ENCODE results near the gene SETX. TPM values are rescaled to one million over a fixed set of nuclear protein-coding genes. Genes with fewer than 3 reads are reported as not detected.
"Not testable (repeated sequence)": the region's sequence is repeated elsewhere in the genome, so short reads cannot be mapped to it uniquely, and the experiment has no call there.

SETX gene
- total RNA-seq, 1 experiment from 2014 or later: 22.2 TPM

DNA sequence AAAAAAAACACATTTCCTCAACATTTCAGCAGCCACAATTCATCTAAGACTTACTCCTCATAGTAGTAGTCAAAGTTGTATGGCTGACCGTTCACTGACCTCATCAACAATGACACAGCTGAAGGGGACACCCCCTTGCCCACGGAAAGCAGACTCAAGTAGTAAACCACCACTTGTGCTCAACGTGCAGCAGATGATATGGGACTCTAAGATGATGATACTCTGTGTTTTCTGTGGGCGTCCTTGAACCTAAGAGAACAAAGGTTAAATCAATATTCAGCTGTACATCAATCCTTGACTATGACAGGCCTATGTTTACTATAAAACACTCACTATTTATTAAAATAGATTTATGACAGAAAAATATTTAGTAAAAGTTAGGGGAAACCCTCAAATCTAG is 71.6 kb downstream of the SETX start:
- no peaks in the 10 kb centered on the region for H3K27me3 ChIP-seq (ENCODE audit: control insufficient read depth, insufficient read depth, low read length)
- peaks cover 27% of the 10 kb centered on the region for H3K36me3 ChIP-seq (replicated peaks; ENCODE audit: control insufficient read depth, insufficient read depth, low read length)
- no peak for DNase-seq
- no peak overlapping the region for H3K4me3 ChIP-seq (ENCODE audit: insufficient read depth, low read depth, low read length)

DNA sequence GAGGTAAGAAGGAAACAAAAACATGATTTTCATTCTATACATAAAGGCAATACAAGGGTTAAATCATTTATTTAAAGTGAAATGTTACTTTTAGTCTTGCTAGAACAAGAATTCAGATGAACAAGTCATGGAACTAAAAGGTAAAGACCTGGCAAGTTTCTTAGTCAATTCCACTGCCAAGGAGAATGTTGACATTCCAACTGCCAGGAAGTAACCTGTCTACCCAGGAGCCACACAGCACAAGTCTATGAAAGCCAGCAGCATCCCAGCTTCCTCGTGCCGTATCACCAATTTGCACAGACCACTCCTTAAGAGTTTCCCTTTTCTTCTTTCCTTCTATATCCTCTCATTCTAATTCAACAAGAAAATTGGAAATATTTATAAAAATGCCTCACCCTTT is 79.9 kb downstream of the SETX start:
- H3K36me3 ChIP-seq (replicated peaks; ENCODE audit: control insufficient read depth, insufficient read depth, low read length): peaks cover 34% of the 10 kb centered on the region
- H3K4me3 ChIP-seq (ENCODE audit: insufficient read depth, low read depth, low read length): no peak overlapping the region
- DNase-seq: no peak
- H3K27me3 ChIP-seq (ENCODE audit: control insufficient read depth, insufficient read depth, low read length): no peaks in the 10 kb centered on the region

DNA sequence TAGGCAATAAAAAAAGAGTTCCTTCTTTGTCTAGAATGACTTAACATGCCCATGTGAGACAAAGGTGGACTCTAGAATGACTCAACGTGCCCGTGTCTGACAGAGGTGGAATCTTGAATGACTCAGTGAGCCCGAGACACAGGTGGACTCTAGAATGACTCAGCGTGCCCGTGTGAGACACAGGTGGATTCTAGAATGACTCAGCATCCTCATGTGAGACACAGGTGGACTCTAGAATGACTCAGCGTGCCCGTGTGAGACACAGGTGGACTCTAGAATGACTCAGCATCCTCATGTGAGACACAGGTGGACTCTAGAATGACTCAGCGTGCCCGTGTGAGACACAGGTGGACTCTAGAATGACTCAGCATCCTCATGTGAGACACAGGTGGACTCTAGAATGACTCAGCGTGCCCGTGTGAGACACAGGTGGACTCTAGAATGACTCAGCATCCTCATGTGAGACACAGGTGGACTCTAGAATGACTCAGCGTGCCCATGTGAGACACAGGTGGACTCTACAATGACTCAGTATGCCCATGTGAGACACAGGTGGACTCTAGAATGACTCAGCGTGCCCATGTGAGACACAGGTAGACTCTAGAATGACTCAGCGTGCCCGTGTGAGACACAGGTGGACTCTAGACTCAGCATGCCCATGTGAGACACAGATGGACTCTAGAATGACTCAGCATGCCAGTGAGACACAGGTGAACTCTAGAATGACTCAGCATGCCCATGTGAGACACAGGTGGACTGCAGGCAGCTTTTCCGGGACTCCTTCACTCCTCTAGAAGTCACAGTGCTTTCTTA is 84.9 kb downstream of the SETX start:
- H3K36me3 ChIP-seq (replicated peaks; ENCODE audit: control insufficient read depth, insufficient read depth, low read length): peaks cover 22% of the 10 kb centered on the region
- H3K27me3 ChIP-seq (ENCODE audit: control insufficient read depth, insufficient read depth, low read length); H3K4me3 ChIP-seq (ENCODE audit: insufficient read depth, low read depth, low read length); DNase-seq: not testable (repeated sequence)

DNA sequence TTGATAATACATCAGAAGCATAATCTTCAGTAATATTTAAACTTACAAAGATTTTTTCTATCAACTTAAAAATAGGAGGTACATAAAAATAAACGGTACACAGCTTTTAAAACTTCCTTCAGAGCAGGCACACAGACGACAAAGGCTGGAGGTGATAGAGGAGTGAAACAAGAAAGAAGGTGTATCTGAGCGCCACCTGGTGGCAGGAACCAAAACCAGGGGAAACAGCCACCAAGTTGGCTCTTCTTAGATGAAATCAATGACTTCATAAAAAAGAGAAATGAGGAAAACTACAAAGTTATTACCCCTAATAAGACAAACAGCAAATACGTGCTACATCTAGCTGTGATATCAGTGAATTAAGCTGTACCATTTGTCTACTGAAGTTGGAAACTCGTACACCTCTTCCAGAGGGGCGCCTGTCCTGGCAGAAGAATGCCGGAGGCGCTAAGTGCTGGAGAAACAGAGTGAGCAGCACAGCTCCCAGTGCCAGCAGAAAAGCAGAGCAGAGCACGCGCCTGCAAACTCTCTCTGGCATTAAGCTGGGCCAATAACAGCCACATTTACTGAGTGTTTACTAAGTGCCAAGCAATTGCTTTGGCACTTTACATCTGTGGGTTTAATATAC is 85.9 kb downstream of the SETX start:
- DNase-seq: peak; percentile 76
- Histone ChIP-seq H3K4me3 (ENCODE audit: insufficient read depth, low read depth, low read length) (no peak overlapping the region), H3K36me3 (replicated peaks; ENCODE audit: control insufficient read depth, insufficient read depth, low read length) (peaks cover 26% of the 10 kb centered on the region), H3K27me3 (ENCODE audit: control insufficient read depth, insufficient read depth, low read length) (no peaks in the 10 kb centered on the region)

DNA sequence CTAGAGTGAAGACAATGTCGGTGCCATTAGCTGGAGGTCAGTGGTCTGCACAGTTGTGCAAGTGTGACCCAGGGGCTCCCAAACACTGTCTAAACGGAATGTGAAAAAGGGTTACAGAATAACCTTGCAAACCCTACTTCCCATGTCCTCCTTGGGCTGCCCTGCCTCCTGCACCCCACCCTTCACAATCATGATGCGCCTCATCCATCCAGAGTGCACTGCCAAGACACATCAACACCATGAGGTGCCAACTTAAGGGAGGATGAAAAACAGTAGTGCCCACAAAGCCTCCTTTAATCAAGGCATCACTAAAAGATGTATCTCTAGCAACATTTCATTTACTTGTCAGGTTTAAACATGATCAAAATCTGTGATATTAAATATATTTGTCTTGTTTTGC is 87.1 kb downstream of the SETX start:
- Histone ChIP-seq H3K4me3 (ENCODE audit: insufficient read depth, low read depth, low read length) (no peak overlapping the region), H3K27me3 (ENCODE audit: control insufficient read depth, insufficient read depth, low read length) (no peaks in the 10 kb centered on the region), H3K36me3 (replicated peaks; ENCODE audit: control insufficient read depth, insufficient read depth, low read length) (peaks cover 22% of the 10 kb centered on the region)
- no peak for DNase-seq

DNA sequence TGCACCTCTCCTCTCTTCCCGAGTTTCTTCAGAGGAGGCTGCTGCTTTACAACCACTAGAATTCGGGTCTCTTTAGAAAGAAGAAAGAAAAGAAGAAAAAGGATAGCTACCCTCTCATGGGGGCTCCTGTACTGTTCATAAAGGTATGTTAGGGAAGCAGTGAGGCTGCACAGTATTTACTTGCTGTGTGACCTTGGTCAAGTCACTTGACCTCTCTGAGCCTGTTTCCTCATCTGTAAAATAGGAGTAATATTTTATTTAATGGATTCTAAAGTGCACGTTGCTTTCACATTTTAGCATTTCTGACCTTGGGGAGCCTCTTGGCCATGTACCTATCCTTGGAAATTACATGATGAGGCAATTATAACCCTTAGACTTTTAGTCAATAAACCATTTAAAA is 88.8 kb downstream of the SETX start:
- DNase-seq: no peak
- Histone ChIP-seq H3K27me3 (ENCODE audit: control insufficient read depth, insufficient read depth, low read length) (no peaks in the 10 kb centered on the region), H3K36me3 (replicated peaks; ENCODE audit: control insufficient read depth, insufficient read depth, low read length) (peaks cover 18% of the 10 kb centered on the region), H3K4me3 (ENCODE audit: insufficient read depth, low read depth, low read length) (no peak overlapping the region)

DNA sequence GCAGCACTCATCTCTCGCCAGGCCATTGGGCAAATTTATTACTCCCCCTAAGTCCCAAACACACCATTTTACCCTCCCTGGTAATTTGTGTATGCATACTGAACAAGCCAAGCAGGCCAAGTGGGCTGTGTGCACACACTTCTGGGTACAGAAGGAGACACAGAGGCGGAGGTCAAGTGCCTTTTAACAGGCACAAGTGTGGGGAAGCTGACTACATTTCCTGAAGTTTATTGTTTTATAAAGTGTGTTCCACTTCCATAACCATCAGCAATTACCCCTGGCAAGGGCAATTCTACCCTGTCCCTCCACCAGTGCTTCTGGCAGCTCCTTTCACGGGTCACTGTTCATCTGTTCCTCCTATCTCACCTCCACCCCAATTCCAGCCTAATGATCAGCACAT is 93.9 kb downstream of the SETX start:
- Histone ChIP-seq H3K36me3 (replicated peaks; ENCODE audit: control insufficient read depth, insufficient read depth, low read length) (peaks cover 8% of the 10 kb centered on the region), H3K27me3 (ENCODE audit: control insufficient read depth, insufficient read depth, low read length) (no peaks in the 10 kb centered on the region), H3K4me3 (ENCODE audit: insufficient read depth, low read depth, low read length) (no peak overlapping the region)
- no peak for DNase-seq

DNA sequence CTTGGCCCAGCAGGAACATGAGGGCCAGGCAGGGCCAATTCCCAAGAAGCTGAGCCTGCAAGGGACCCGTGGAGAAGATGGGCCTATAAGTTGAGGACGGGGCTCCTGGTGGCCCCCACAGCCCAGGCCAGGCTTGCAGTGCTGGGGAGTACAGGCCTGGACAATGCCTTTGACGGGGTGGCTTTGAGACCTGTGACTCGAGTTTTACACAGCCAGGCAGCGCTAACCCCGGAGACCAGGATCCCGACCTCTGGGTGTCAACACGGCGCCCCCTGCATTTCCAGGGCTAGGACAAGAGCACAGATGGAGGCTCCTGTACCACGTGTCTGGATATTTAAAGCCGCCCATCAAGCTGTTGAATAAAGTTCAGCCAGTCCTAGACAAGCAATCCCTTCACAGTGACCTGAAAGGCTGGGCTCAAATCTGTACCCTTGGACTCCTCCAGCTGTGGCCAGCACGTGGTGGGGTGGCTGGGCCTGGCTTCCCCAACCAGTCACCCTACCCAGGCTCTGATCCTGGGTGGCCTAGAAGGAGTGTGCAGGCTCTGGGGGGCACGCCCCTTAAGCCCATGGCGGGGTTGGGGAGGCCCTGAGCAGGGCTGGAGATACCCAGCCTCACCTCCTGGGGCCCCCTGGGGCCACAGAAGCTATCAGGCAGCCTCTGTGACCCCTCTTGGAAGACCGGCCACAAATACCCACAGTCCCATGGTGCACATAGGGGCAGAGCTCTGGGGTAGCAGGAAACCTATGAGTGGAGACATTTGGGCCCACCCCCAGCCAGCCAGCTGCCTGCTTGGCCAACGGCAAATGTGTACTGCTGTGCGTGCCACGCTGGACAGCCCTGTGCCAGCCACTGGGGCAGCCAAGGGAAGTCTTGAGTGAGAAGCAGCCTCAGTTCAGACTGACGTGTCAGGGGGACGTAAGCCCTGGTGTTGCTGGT is 104.2 kb downstream of the SETX start:
- no peaks in the 10 kb centered on the region for H3K36me3 ChIP-seq (replicated peaks; ENCODE audit: control insufficient read depth, insufficient read depth, low read length)
- H3K4me3 ChIP-seq (ENCODE audit: insufficient read depth, low read depth, low read length): no peak overlapping the region
- H3K27me3 ChIP-seq (ENCODE audit: control insufficient read depth, insufficient read depth, low read length): no peaks in the 10 kb centered on the region
- DNase-seq: no peak

DNA sequence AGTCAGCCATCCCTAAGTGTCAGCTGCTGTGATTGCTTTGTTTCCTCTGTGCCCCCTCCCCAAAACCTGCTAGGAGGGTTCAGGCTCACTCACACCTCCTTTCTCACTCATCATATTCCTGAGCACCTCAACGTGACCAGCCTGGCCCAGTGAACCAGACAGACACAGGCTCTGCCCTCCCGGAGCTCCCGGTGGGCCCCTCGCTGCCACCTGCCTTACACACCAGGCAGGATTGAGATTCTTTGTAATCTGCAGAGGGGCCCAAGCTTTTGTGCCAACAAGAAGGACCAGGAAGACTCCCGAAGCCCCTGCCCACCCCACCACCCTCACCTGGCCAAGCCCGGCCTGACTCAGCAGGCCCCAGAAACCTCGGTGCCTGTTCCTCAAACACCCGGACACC is 105.1 kb downstream of the SETX start:
- Histone ChIP-seq H3K36me3 (replicated peaks; ENCODE audit: control insufficient read depth, insufficient read depth, low read length) (no peaks in the 10 kb centered on the region), H3K4me3 (ENCODE audit: insufficient read depth, low read depth, low read length) (no peak overlapping the region), H3K27me3 (ENCODE audit: control insufficient read depth, insufficient read depth, low read length) (no peaks in the 10 kb centered on the region)
- no peak for DNase-seq

DNA sequence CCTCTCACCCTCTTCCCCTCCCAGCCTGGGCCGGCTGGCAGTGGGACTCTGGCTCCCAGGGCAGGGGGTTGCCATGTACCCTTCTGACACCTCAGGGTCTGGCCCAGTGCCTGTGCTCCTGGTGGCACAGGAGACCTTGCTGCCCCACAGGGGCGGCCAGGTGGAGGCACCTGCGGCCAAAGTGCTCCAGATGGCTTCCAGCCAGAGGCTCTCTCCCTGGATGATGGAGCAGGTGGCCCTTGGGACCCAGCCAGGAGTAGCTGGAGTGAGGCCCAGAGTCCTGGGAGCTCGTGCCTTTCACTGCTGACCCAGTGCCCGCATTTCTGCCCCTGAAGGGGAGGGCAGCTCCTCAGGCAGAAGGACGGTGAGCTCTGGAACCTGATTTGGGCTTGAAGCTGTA is 105.7 kb downstream of the SETX start:
- H3K27me3 ChIP-seq (ENCODE audit: control insufficient read depth, insufficient read depth, low read length): no peaks in the 10 kb centered on the region; the same call in 1 of the 2 replicates
- H3K36me3 ChIP-seq (replicated peaks; ENCODE audit: control insufficient read depth, insufficient read depth, low read length): no peaks in the 10 kb centered on the region
- peak; percentile 23 for DNase-seq
- H3K4me3 ChIP-seq (ENCODE audit: insufficient read depth, low read depth, low read length): no peak overlapping the region

DNA sequence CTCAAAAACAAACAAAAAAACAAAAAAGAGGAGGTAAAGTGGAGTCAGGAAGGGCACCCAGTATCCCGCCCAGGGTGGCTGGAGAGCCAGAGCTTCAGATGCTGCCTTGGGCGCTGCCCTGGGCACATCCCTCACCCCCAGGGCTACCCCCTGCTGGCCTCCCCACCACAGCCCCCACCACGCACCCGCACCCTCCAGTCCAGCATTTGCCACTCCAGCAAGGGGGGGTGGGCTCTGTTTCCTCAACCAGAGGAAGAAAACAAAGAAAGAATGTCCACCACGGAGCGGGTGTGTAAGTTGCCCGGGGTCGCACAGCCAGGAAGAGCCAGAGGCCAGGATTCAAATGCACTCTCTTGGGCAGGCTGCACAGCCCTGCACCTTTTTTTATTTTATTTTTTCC is 106.8 kb downstream of the SETX start:
- no peaks in the 10 kb centered on the region for H3K36me3 ChIP-seq (replicated peaks; ENCODE audit: control insufficient read depth, insufficient read depth, low read length)
- no peak overlapping the region for H3K4me3 ChIP-seq (ENCODE audit: insufficient read depth, low read depth, low read length)
- DNase-seq: peak; percentile 29
- H3K27me3 ChIP-seq (ENCODE audit: control insufficient read depth, insufficient read depth, low read length): peaks cover 8% of the 10 kb centered on the region

DNA sequence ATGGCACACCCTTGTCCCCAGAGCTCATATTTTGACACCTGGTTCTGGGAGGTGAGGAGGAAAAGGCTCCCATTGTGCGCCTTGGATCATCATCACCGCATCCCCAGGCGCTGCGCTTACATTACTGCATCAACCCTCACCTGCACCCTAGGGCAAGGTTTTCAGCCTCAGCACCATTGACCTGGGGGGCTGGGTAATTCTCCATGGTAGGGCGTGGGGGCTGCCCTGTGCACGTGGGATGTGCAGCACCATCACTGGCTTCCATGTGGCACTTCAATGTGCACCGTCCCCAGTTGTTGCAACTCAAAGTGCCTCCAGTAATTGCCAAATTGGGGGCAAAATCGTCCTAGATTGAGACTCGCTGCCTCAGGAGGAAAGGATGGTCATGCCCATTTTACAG is 109.3 kb downstream of the SETX start:
- no peak overlapping the region for H3K4me3 ChIP-seq (ENCODE audit: insufficient read depth, low read depth, low read length)
- H3K36me3 ChIP-seq (replicated peaks; ENCODE audit: control insufficient read depth, insufficient read depth, low read length): no peaks in the 10 kb centered on the region
- H3K27me3 ChIP-seq (ENCODE audit: control insufficient read depth, insufficient read depth, low read length): peaks cover 25% of the 10 kb centered on the region
- DNase-seq: no peak

DNA sequence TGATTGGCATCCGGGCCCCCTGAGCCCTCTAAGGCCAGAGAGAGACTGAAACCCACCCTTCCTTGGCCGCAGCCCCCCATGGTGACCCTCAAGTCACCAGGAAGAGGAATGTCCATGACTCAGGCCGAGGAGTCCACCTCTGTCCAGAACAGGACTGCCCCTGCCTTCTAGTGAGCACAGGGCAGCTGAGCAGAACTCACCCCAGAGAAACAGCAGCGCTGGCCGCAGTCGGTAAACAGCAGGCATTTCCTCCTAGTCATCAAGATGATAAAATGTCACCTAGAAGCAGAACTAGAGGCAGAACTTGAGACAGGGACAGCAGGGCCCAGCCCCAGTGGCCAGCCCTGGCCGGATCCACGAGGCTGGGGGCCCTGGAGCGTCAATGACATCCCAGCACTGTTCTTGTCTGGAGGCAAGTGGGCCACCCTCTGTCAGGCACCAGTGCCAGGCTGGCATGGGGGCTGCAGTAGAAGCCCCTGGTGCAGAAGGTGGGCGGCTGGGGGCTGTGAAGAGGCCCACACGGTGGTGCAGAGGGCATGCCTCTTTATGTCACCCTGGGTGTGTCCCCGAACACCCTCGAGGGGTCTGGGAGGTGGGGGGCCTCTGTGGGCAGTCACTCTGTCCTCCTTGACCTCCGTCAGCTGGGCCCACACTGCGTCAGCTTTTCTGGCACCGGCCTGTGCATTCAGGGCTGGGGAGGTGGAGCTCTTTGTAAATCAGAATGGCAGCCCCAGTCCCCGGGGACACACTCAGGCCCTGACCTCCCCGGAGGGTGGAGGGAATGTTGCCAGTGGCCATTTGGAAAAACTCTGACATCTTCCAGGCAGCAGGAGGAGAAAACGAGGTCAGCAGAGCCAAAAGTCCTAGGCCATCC is 110.0 kb downstream of the SETX start:
- Histone ChIP-seq H3K4me3 (ENCODE audit: insufficient read depth, low read depth, low read length) (no peak overlapping the region), H3K27me3 (ENCODE audit: control insufficient read depth, insufficient read depth, low read length) (peaks cover 30% of the 10 kb centered on the region), H3K36me3 (replicated peaks; ENCODE audit: control insufficient read depth, insufficient read depth, low read length) (no peaks in the 10 kb centered on the region)
- peak; percentile 39 for DNase-seq

Measured in H7 (cell line).